Mesothelial cell of epicardium (in vitro differentiated cells): ENCODE measurements around the gene LSMEM2. TPM values are rescaled to one million over a fixed set of nuclear protein-coding genes. Genes with fewer than 3 reads are reported as not detected.
A peak's percentile ranks its signal among the peaks of the same experiment; 100 is the strongest.
"Not testable (repeated sequence)": the region's sequence is repeated elsewhere in the genome, so short reads cannot be mapped to it uniquely, and the experiment has no call there.

ENCODE experiments used
- DNase-seq, 2 experiments: peaks; one replicate each; pipeline ENCODE4 v3.0.0; 2021; ENCODE audit warnings: low spot score in 2 of 2; ENCODE audit not compliant: unreplicated experiment in 2 of 2
- H3K27ac Mint-ChIP-seq: 2 replicates; pipeline ENCODE4 v1.8.0; 2021; ENCODE audit warnings: mixed read lengths
- H3K27me3 Mint-ChIP-seq: 2 replicates; pipeline ENCODE4 v1.8.0; 2021; ENCODE audit warnings: low read depth, mixed read lengths
- H3K36me3 Mint-ChIP-seq: 2 replicates; pipeline ENCODE4 v1.8.0; 2021; ENCODE audit warnings: mixed read lengths
- H3K4me1 Mint-ChIP-seq: 2 replicates; pipeline ENCODE4 v1.8.0; 2021; ENCODE audit warnings: mixed read lengths
- H3K4me3 Mint-ChIP-seq: 2 replicates; pipeline ENCODE4 v1.8.0; 2021; ENCODE audit warnings: mild to moderate bottlenecking, moderate library complexity, mixed read lengths
- H3K9me3 Mint-ChIP-seq: 2 replicates; pipeline ENCODE4 v1.8.0; 2021; ENCODE audit warnings: mixed read lengths
- total RNA-seq: library from RNA; stranded (reverse); gene quantifications from 3 replicates; pipeline ENCODE4 v1.2.1, GENCODE V29; 2021
- TF ChIP-seq, protein P1 (sequence below): fragments of 200-600 bp; sonication (generic); IDR thresholded peaks from one replicate; pipeline ENCODE4 v1.5.0; 2021; ENCODE audit warnings: antibody characterized with exemption; ENCODE audit not compliant: unreplicated experiment

LSMEM2 gene
- total RNA-seq, 1 donor from 2014 or later = 0.38 TPM

GRCh38 chr3:50302095-50303012 is 23.5 kb downstream of the LSMEM2 start:
- TF ChIP-seq, protein P1, sequence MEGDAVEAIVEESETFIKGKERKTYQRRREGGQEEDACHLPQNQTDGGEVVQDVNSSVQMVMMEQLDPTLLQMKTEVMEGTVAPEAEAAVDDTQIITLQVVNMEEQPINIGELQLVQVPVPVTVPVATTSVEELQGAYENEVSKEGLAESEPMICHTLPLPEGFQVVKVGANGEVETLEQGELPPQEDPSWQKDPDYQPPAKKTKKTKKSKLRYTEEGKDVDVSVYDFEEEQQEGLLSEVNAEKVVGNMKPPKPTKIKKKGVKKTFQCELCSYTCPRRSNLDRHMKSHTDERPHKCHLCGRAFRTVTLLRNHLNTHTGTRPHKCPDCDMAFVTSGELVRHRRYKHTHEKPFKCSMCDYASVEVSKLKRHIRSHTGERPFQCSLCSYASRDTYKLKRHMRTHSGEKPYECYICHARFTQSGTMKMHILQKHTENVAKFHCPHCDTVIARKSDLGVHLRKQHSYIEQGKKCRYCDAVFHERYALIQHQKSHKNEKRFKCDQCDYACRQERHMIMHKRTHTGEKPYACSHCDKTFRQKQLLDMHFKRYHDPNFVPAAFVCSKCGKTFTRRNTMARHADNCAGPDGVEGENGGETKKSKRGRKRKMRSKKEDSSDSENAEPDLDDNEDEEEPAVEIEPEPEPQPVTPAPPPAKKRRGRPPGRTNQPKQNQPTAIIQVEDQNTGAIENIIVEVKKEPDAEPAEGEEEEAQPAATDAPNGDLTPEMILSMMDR = no peak
- Mint-ChIP-seq H3K4me3 (no peak overlapping the region), H3K4me1 (peaks cover 26% of the 10 kb centered on the region), H3K27me3 (no peaks in the 10 kb centered on the region), H3K9me3 (no peaks in the 10 kb centered on the region), H3K27ac (peak overlapping the region; percentile 50), H3K36me3 (no peaks in the 10 kb centered on the region)
- no peak for DNase-seq

DNA sequence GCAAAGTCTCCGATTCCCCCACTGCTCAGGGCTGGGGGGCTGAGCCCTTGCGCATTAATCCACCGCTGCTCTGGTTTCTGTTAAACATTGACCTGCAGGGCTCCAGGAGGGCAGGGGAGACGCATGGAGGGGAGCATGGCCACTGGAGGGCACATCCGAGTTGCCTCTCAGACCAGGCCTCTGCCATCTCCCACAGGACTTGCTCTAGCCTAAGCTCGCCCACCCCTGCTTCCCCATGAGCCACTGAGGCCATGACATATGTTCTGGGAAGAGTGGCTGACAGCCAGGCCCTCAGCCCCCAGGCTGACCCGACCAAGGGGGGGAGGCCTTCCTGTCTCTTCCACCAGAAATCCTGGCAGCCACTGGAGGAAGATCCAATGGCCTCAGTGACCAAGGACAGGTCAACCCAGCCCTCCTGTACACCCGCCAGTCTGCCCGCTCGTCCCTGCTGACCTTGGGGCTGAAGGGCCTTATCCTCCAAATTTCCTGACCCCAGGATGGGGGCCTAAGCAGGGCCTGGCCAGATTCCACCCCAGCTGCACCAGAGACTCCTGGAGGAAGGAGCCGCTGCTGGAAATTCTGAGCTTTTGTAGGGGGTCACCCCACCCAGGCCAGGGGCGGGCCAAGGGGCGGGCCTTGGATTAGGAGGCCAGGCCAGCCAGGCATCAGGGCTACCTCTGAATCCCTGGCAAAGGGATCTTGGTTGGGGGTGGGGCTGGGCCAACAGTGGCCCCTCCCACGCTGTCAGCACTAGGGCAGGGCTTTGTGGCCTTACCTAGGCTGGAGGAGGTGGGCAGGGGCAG is 24.3 kb downstream of the LSMEM2 start, which contains the start of gene HYAL1:
TSS of gene HYAL1 (minus strand) at position 562 of the 803 bp plus-strand sequence. CDS start 618 bp downstream, outside the sequence.
- TF ChIP-seq, protein P1 = no peak
- no peaks in the 10 kb centered on the region for H3K27me3 Mint-ChIP-seq
- H3K4me1 Mint-ChIP-seq = peaks cover 23% of the 10 kb centered on the region
- H3K36me3 Mint-ChIP-seq = no peaks in the 10 kb centered on the region
- H3K9me3 Mint-ChIP-seq = no peaks in the 10 kb centered on the region
- no peak for DNase-seq
- H3K27ac Mint-ChIP-seq = peak within 1 kb of the TSS; percentile 50
- no peak within 1 kb of the TSS for H3K4me3 Mint-ChIP-seq

- Mint-ChIP-seq H3K9me3 (no peaks in the 10 kb centered on the region), H3K4me1 (peaks cover 16% of the 10 kb centered on the region), H3K27me3 (no peaks in the 10 kb centered on the region), H3K4me3 (no peak overlapping the region), H3K27ac (no peak overlapping the region), H3K36me3 (peaks cover 6% of the 10 kb centered on the region)
- DNase-seq = no peak
- TF ChIP-seq, protein P1 = no peak
Measured at GRCh38 chr3:50304601-50305000, 25.7 kb downstream of the LSMEM2 start.

DNA sequence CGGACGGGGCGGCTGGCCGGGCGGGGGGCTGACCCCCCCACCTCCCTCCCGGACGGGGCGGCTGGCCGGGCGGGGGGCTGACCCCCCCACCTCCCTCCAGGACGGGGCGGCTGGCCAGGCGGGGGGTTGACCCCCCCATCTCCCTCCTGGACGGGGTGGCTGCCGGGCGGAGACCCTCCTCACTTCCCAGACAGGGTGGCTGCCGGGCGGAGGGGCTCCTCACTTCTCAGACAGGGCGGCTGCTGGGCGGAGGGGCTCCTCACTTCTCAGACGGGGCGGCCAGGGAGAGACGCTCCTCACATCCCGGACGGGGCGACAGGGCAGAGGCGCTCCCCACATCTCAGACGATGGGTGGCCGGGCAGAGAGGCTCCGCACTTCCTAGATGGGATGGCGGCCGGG is 33.2 kb downstream of the LSMEM2 start:
- not testable (repeated sequence) for H3K9me3 Mint-ChIP-seq, DNase-seq, H3K4me3 Mint-ChIP-seq, H3K4me1 Mint-ChIP-seq, H3K27me3 Mint-ChIP-seq, H3K27ac Mint-ChIP-seq
- H3K36me3 Mint-ChIP-seq = peaks cover 31% of the 10 kb centered on the region

GRCh38 chr3:50314342-50314741 is 35.5 kb downstream of the LSMEM2 start:
- Mint-ChIP-seq H3K4me3 (no peak overlapping the region), H3K4me1 (peaks cover 30% of the 10 kb centered on the region), H3K36me3 (peaks cover 32% of the 10 kb centered on the region), H3K9me3 (peaks cover 4% of the 10 kb centered on the region), H3K27me3 (no peaks in the 10 kb centered on the region), H3K27ac (peak overlapping the region; percentile 2)
- no peak for DNase-seq
- TF ChIP-seq, protein P1 = no peak
